ENCODE results near the gene ABCA5.

- TF ChIP-seq POU2F2 (IDR thresholded peaks at IDR 0.05; ENCODE audit: low read depth, low read length) (no peak), POLR2A (IDR thresholded peaks at IDR 0.05; ENCODE audit: low read depth, low read length) (no peak)
Measured at GRCh38 chr17:69348429-69348828, 21.5 kb upstream of the ABCA5 start.

Data from GM12891 (cell line).